HepG2 (cell line): ENCODE results near the gene AGRP.

Source experiments
- AGO1 ChIP-seq: fragments of 200-400 bp; formaldehyde crosslinking; IDR thresholded peaks from 2 replicates; pipeline ENCODE4 v1.6.1; 2017; ENCODE audit warnings: mild to moderate bottlenecking, low read depth, low read length, moderate library complexity; ENCODE audit not compliant: poor library complexity, severe bottlenecking
- HIVEP1 ChIP-seq: sonication (generic); formaldehyde crosslinking; IDR thresholded peaks from 2 replicates; pipeline ENCODE4 v1.4.0; 2020; ENCODE audit warnings: mild to moderate bottlenecking, missing genetic modification reagents
- MAFF ChIP-seq: IDR thresholded peaks from 2 replicates; pipeline ENCODE4 v1.6.1; 2011; ENCODE audit warnings: low read depth, low read length, improper control_type of control experiment
- MED8 ChIP-seq: sonication (generic); formaldehyde crosslinking; IDR thresholded peaks from 2 replicates; pipeline ENCODE4 v1.8.1; 2023; ENCODE audit warnings: mild to moderate bottlenecking, missing genetic modification reagents; ENCODE audit not compliant: insufficient replicate concordance
- MEIS2 ChIP-seq: sonication (generic); formaldehyde crosslinking; IDR thresholded peaks from 2 replicates; pipeline ENCODE4 v1.9.0; 2021; ENCODE audit warnings: mild to moderate bottlenecking, missing genetic modification reagents
- POLR2A ChIP-seq, 2 experiments: IDR thresholded peaks; 2 replicates each; pipeline ENCODE4 v1.6.1; 2011; ENCODE audit warnings: low read depth in 2 of 2, low read length in 2 of 2, mild to moderate bottlenecking in 1 of 2, moderate library complexity in 1 of 2; ENCODE audit not compliant: insufficient read depth in 1 of 2
- PRPF4 ChIP-seq: fragments of 200-400 bp; formaldehyde crosslinking; IDR thresholded peaks from 2 replicates; pipeline ENCODE4 v1.6.1; 2016; ENCODE audit warnings: low read length, low read depth; ENCODE audit not compliant: poor library complexity, severe bottlenecking
- YY1 ChIP-seq: IDR thresholded peaks from 2 replicates; pipeline ENCODE4 v1.6.1; 2011; ENCODE audit warnings: low read length, low read depth, moderate library complexity, mild to moderate bottlenecking; ENCODE audit not compliant: insufficient read depth, insufficient replicate concordance
- ZNF616 ChIP-seq: sonication (generic); formaldehyde crosslinking; IDR thresholded peaks from 2 replicates; pipeline ENCODE4 v1.5.0; 2020; ENCODE audit warnings: low read depth, mild to moderate bottlenecking, missing genetic modification reagents
- TF ChIP-seq, protein P1 (sequence below): sonication (generic); formaldehyde crosslinking; IDR thresholded peaks from 2 replicates; pipeline ENCODE4 v1.5.1; 2020; ENCODE audit warnings: mild to moderate bottlenecking, missing genetic modification reagents

DNA sequence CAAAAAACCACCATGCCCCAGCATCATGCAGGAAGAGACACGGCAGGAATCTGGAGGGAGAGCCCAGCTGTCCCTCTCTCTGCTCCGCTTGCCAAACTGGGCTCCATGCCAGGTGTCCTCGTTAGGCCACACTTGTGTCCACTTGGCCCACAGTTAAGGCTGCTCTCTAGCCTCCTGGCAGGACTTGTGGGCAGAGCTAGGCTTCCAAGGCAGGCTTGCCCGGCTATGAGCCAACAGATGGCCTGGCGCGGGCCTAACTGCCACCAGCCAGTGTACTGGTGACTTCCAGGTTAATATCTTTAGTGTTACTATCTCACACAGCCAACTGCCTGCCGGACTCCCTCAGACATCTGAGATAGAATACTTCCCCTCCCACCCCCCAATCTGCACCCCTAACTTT, 13.0 kb downstream of the AGRP start:
- no peak for TF ChIP-seq MEIS2
- no peak for TF ChIP-seq ZNF616 (CRISPR knock-in tag)
- TF ChIP-seq HIVEP1 (CRISPR knock-in tag), result no peak
- no peak for TF ChIP-seq MED8 (CRISPR knock-in tag)
- TF ChIP-seq, protein P1, sequence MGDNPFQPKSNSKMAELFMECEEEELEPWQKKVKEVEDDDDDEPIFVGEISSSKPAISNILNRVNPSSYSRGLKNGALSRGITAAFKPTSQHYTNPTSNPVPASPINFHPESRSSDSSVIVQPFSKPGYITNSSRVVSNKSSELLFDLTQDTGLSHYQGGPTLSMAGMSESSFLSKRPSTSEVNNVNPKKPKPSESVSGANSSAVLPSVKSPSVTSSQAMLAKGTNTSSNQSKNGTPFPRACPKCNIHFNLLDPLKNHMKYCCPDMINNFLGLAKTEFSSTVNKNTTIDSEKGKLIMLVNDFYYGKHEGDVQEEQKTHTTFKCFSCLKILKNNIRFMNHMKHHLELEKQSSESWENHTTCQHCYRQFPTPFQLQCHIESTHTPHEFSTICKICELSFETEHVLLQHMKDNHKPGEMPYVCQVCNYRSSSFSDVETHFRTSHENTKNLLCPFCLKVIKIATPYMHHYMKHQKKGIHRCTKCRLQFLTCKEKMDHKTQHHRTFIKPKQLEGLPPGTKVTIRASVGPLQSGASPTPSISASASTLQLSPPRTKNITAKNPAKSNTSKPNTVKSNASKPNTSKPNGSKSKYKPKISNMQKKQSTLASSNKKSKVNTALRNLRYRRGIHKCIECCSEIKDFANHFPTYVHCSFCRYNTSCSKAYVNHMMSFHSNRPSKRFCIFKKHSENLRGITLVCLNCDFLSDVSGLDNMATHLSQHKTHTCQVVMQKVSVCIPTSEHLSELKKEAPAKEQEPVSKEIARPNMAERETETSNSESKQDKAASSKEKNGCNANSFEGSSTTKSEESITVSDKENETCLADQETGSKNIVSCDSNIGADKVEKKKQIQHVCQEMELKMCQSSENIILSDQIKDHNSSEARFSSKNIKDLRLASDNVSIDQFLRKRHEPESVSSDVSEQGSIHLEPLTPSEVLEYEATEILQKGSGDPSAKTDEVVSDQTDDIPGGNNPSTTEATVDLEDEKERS, result no peak
- TF ChIP-seq PRPF4, result no peak
- TF ChIP-seq POLR2A (IDR thresholded peaks at IDR 0.05; ENCODE audit: insufficient read depth in 1 of 2, low read depth in 2 of 2, low read length in 2 of 2), result no peak
- TF ChIP-seq MAFF, result no peak
- no peak for TF ChIP-seq AGO1
- no peak for TF ChIP-seq YY1
